Measurements from ENCODE around the gene TNFSF12. TPM values are rescaled to one million over a fixed set of nuclear protein-coding genes. Genes with fewer than 3 reads are reported as not detected.
A peak's percentile ranks its signal among the peaks of the same experiment; 100 is the strongest.

The TNFSF12 gene
- total and polyA plus RNA-seq, 9 of the 15 experiments (the other 6 are each of a cell fraction or from before 2014, with no cell fraction given): 0.03 to 0.95 (median 0.19) TPM; not detected in 3

DNA sequence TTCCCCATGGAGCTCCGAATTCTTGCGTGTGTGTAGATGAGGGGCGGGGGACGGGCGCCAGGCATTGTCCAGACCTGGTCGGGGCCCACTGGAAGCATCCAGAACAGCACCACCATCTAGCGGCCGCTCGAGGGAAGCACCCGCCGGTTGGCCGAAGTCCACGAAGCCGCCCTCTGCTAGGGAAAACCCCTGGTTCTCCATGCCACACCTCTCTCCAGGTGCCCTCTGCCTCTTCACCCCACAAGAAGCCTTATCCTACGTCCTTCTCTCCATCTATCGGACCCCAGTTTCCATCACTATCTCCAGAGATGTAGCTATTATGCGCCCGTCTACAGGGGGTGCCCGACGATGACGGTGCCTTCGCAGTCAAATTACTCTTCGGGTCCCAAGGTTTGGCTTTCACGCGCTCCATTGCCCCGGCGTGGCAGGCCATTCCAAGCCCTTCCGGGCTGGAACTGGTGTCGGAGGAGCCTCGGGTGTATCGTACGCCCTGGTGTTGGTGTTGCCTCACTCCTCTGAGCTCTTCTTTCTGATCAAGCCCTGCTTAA is 12.2 kb downstream of the TNFSF12 start (continued):
- TF ChIP-seq, protein P1, sequence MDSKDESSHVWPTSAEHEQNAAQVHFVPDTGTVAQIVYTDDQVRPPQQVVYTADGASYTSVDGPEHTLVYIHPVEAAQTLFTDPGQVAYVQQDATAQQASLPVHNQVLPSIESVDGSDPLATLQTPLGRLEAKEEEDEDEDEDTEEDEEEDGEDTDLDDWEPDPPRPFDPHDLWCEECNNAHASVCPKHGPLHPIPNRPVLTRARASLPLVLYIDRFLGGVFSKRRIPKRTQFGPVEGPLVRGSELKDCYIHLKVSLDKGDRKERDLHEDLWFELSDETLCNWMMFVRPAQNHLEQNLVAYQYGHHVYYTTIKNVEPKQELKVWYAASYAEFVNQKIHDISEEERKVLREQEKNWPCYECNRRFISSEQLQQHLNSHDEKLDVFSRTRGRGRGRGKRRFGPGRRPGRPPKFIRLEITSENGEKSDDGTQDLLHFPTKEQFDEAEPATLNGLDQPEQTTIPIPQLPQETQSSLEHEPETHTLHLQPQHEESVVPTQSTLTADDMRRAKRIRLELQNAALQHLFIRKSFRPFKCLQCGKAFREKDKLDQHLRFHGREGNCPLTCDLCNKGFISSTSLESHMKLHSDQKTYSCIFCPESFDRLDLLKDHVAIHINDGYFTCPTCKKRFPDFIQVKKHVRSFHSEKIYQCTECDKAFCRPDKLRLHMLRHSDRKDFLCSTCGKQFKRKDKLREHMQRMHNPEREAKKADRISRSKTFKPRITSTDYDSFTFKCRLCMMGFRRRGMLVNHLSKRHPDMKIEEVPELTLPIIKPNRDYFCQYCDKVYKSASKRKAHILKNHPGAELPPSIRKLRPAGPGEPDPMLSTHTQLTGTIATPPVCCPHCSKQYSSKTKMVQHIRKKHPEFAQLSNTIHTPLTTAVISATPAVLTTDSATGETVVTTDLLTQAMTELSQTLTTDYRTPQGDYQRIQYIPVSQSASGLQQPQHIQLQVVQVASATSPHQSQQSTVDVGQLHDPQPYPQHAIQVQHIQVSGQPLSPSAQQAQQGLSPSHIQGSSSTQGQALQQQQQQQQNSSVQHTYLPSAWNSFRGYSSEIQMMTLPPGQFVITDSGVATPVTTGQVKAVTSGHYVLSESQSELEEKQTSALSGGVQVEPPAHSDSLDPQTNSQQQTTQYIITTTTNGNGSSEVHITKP (IDR thresholded peaks at IDR 0.05; ENCODE audit: partially characterized antibody): no peak
- TF ChIP-seq CXXC5 (CRISPR knock-in tag; IDR thresholded peaks at IDR 0.05) (no peak), NFXL1 (CRISPR knock-in tag; IDR thresholded peaks at IDR 0.05) (no peak), SP1 (CRISPR knock-in tag; IDR thresholded peaks at IDR 0.05) (peak; percentile 46), HMG20B (CRISPR knock-in tag; IDR thresholded peaks at IDR 0.05) (no peak), SP2 (IDR thresholded peaks at IDR 0.05; ENCODE audit: extremely low read depth, low read depth, low read length, poor library complexity, severe bottlenecking) (no peak), TBL1XR1 (IDR thresholded peaks at IDR 0.05; ENCODE audit: low read length in 2 of 2) (no peak), SIN3A (IDR thresholded peaks at IDR 0.05; ENCODE audit: borderline replicate concordance in 2 of 2, control insufficient read depth in 1 of 2, low read depth in 2 of 2, low read length in 2 of 2) (peak in 1 of 2 experiments; percentile 46; a peak in 1 of 4 replicates), MCM2 (IDR thresholded peaks at IDR 0.05; ENCODE audit: low read depth) (no peak), SMARCA4 (IDR thresholded peaks at IDR 0.05) (no peak), ZNF197 (CRISPR knock-in tag; IDR thresholded peaks at IDR 0.05; ENCODE audit: low read depth) (no peak), ZSCAN29 (IDR thresholded peaks at IDR 0.05) (0 out of 2 replicates have a peak, but pooled peaks have one; percentile 19), MTF1 (CRISPR knock-in tag; IDR thresholded peaks at IDR 0.05; ENCODE audit: borderline replicate concordance) (no peak), HDAC1 (IDR thresholded peaks at IDR 0.05) (peak in 1 of 2 experiments; percentile 56; a peak in 1 of 4 replicates)
- TF ChIP-seq, protein P2, sequence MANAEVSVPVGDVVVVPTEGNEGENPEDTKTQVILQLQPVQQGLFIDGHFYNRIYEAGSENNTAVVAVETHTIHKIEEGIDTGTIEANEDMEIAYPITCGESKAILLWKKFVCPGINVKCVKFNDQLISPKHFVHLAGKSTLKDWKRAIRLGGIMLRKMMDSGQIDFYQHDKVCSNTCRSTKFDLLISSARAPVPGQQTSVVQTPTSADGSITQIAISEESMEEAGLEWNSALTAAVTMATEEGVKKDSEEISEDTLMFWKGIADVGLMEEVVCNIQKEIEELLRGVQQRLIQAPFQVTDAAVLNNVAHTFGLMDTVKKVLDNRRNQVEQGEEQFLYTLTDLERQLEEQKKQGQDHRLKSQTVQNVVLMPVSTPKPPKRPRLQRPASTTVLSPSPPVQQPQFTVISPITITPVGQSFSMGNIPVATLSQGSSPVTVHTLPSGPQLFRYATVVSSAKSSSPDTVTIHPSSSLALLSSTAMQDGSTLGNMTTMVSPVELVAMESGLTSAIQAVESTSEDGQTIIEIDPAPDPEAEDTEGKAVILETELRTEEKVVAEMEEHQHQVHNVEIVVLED (CRISPR knock-in tag; IDR thresholded peaks at IDR 0.05): no peak
- TF ChIP-seq, protein P3, sequence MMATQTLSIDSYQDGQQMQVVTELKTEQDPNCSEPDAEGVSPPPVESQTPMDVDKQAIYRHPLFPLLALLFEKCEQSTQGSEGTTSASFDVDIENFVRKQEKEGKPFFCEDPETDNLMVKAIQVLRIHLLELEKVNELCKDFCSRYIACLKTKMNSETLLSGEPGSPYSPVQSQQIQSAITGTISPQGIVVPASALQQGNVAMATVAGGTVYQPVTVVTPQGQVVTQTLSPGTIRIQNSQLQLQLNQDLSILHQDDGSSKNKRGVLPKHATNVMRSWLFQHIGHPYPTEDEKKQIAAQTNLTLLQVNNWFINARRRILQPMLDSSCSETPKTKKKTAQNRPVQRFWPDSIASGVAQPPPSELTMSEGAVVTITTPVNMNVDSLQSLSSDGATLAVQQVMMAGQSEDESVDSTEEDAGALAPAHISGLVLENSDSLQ (IDR thresholded peaks at IDR 0.05): no peak
- TF ChIP-seq, protein P4, sequence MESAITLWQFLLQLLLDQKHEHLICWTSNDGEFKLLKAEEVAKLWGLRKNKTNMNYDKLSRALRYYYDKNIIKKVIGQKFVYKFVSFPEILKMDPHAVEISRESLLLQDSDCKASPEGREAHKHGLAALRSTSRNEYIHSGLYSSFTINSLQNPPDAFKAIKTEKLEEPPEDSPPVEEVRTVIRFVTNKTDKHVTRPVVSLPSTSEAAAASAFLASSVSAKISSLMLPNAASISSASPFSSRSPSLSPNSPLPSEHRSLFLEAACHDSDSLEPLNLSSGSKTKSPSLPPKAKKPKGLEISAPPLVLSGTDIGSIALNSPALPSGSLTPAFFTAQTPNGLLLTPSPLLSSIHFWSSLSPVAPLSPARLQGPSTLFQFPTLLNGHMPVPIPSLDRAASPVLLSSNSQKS (CRISPR knock-in tag; IDR thresholded peaks at IDR 0.05): no peak
- TF ChIP-seq, protein P5, sequence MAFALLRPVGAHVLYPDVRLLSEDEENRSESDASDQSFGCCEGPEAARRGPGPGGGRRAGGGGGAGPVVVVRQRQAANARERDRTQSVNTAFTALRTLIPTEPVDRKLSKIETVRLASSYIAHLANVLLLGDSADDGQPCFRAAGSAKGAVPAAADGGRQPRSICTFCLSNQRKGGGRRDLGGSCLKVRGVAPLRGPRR (CRISPR knock-in tag; IDR thresholded peaks at IDR 0.05): no peak
- TF ChIP-seq, protein P6, sequence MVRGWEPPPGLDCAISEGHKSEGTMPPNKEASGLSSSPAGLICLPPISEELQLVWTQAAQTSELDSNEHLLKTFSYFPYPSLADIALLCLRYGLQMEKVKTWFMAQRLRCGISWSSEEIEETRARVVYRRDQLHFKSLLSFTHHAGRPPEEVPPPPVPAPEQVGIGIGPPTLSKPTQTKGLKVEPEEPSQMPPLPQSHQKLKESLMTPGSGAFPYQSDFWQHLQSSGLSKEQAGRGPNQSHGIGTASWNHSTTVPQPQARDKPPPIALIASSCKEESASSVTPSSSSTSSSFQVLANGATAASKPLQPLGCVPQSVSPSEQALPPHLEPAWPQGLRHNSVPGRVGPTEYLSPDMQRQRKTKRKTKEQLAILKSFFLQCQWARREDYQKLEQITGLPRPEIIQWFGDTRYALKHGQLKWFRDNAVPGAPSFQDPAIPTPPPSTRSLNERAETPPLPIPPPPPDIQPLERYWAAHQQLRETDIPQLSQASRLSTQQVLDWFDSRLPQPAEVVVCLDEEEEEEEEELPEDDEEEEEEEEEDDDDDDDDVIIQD (CRISPR knock-in tag; IDR thresholded peaks at IDR 0.05): no peak
